Measurements from ENCODE around the gene MLNR.
A peak's percentile ranks its signal among the peaks of the same experiment; 100 is the strongest.

The MLNR gene

DNA sequence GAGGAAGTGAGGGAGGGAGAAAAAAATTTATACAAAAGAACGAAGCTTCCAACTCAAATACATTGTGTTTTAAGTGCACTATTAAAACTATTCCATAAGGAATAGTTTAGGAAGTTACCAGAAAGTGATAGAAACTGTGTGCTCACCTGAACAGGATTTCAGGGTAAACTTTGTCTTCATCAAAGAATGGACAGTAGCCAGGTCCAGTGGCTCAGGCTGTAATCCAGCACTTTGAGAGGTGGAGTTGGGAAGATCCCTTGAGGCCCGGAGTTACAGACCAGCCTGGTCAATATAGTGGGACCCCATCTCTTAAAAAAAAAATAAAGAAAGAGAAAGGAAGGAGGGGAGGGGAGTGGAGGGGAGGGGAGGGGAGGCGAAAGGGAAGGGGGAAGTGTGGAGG, 14.6 kb downstream of the MLNR start:
- TF ChIP-seq, protein P1, sequence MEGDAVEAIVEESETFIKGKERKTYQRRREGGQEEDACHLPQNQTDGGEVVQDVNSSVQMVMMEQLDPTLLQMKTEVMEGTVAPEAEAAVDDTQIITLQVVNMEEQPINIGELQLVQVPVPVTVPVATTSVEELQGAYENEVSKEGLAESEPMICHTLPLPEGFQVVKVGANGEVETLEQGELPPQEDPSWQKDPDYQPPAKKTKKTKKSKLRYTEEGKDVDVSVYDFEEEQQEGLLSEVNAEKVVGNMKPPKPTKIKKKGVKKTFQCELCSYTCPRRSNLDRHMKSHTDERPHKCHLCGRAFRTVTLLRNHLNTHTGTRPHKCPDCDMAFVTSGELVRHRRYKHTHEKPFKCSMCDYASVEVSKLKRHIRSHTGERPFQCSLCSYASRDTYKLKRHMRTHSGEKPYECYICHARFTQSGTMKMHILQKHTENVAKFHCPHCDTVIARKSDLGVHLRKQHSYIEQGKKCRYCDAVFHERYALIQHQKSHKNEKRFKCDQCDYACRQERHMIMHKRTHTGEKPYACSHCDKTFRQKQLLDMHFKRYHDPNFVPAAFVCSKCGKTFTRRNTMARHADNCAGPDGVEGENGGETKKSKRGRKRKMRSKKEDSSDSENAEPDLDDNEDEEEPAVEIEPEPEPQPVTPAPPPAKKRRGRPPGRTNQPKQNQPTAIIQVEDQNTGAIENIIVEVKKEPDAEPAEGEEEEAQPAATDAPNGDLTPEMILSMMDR (conservative IDR thresholded peaks at IDR 0.05): no peak
- H3K27ac ChIP-seq: no peak overlapping the region

DNA sequence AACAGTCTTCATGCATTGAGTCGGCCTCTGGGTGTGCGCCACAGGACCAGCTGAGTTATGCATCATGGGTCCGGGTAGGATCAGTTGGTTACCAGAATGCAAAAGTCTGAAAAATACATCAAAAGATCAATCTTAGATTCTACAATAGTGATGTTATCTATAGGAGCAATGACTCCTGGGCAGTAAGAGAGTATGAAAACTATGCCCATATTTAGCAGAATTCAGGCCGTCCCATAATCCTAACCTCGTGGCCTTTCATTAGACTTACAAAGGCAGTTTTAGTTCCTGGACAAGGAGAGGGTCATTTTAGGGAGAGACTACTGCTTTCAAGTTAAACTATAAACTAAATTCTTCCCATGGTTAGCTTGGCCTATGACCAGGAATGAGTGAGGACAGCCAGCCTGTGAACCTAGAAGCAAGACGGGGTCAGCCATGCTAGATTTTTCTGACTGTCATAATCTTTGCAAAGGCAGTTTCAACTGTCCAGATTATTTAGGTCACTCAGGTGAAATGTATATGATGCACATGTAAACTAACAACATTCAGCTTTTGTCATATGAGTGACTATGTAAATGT, 15.8 kb downstream of the MLNR start:
- no peak overlapping the region for H3K27ac ChIP-seq
- TF ChIP-seq, protein P1 (conservative IDR thresholded peaks at IDR 0.05): no peak

DNA sequence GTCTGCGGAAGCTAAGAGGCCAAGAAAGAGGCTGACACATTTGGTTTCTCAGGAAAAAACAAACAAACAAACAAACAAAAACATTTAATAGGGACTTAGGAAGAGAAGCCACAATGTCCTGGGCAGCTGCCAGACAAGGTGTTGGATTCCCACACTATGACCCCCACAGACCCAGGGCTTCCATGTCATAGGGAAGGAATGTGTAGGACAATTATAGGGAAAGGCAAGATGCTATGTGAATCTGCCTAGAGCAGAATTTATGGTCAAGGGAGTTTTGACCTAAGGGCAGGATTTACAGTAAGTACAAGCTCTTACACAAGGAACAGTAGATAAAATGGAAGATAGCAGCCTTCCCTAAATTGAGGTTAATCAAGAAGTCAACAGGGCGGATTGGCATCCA, 18.5 kb downstream of the MLNR start:
- TF ChIP-seq, protein P1 (conservative IDR thresholded peaks at IDR 0.05): no peak

DNA sequence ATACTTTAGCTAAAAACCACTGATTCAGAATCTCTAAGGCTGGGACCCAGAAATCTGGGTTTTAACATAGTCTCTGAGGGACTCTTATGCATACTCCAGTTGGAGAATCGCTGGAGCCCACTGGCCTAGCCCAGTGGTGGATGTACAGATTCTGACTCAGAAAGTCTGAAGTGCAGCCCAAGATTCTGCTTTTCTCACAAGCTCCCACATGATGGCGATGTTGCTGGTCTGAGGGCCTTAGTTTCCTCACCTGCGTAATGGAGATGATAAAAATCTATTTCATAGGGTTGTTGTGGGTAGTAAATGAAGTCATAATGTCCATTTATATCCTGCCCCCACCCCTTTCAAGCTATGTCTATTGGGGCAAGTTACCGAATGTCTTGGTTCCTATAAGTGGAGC, 19.9 kb downstream of the MLNR start:
- TF ChIP-seq, protein P1 (conservative IDR thresholded peaks at IDR 0.05): peak; percentile 65
- no peak overlapping the region for H3K27ac ChIP-seq

More for the DNA sequence above, 18.5 kb downstream of the MLNR start:
- H3K27ac ChIP-seq: no peak overlapping the region

DNA sequence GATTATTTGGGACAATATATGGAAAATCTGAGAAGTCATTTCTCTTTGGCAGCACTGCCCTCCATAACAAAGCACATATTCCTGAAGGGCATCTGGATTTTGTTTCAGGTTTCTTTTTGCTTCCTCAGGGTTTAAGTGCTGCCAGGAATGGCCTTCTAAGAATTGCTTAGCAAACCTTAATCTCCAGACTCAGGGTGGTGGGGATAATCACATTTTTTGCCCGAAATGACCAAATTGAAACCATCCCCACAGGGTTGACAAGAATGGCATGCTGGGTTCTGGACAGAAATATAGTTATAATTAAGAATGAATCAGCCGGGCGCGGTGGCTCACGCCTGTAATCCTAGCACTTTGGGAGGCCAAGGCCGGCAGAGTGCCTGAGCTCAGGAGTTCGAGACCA, 21.2 kb downstream of the MLNR start:
- H3K27ac ChIP-seq: no peak overlapping the region
- TF ChIP-seq, protein P1 (conservative IDR thresholded peaks at IDR 0.05): no peak

DNA sequence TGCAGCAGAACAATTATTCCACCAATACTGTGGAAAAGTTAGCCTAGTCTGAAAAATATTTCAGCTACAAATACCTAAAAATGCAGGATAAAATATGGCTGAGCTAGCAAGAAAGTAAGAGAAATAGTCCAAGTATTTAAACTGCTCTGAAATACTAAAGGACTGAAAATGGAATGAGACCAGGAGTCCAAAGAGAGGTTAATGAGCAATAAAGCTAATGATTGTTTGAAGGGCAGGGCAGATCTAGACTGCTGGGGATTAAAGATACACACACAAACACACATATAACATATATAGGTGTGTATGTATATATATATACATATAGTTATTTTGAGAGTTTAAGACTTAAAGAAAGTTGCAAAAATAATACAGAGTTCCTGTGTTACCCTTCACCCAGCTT, 25.0 kb downstream of the MLNR start:
- TF ChIP-seq, protein P1 (conservative IDR thresholded peaks at IDR 0.05): no peak
- no peak overlapping the region for H3K27ac ChIP-seq

DNA sequence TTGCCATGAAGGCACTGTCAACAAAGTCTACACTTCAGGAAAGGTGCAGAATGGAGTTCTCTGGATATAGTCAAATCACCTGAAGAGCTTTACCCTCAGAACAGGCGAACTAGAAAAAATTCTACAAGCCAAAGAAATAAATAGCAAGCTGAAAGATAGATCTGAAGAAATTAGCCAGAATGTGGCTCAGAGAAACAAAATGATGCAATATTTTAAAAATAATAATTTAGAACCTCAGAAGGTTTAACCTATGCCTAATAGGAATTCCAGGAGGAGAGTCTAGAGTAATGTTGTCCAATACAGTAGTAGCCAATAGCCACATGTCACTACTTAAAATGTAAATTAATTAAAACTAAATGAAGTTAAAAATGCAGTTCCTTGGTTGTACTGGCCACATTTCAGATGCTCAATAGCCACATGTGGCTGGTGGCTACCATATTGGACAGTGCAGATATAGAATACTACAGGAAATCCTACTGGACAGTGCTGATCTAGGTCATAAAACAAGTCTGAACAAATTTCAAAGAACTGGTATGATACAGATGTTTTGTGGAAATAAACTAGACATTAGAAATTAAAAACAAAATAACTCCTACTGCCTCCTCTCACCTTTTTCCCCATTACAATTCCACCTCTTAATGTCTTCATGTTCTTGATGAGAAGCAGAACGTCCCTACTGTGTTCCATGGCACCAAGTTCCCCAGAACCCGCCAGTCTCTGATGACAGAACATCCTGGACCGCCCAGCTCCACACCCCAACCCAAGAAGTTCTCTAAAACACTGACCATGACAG, 26.9 kb downstream of the MLNR start:
- TF ChIP-seq, protein P1 (conservative IDR thresholded peaks at IDR 0.05): no peak
- H3K27ac ChIP-seq: peak overlapping the region; percentile 77
